ENCODE results near the gene AKR1B1.
"Not testable (repeated sequence)": the region's sequence is repeated elsewhere in the genome, so short reads cannot be mapped to it uniquely, and the experiment has no call there.

AKR1B1 gene

GRCh38 chr7:134458806-134459698, at the start of gene AKR1B1:
Gene AKR1B1, minus strand, starts transcription at chr7:134459100. Its CDS starts 38 bp downstream, at chr7:134459062.
- peak; percentile 88 for DNase-seq (ENCODE audit: low read depth)

- DNase-seq (ENCODE audit: low read depth): no peak
Observed at GRCh38 chr7:134505856-134506255, 47.0 kb upstream of the AKR1B1 start.

GRCh38 chr7:134504660-134505164, 45.8 kb upstream of the AKR1B1 start:
- DNase-seq (ENCODE audit: low read depth): no peak

GRCh38 chr7:134502463-134503371, 43.8 kb upstream of the AKR1B1 start:
- DNase-seq (ENCODE audit: low read depth): peak; percentile 40

GRCh38 chr7:134500982-134501381, 42.1 kb upstream of the AKR1B1 start:
- DNase-seq (ENCODE audit: low read depth): no peak

GRCh38 chr7:134500406-134500805, 41.5 kb upstream of the AKR1B1 start:
- no peak for DNase-seq (ENCODE audit: low read depth)

GRCh38 chr7:134495546-134495945, 36.6 kb upstream of the AKR1B1 start:
- DNase-seq (ENCODE audit: low read depth): no peak

GRCh38 chr7:134493091-134493490, 34.2 kb upstream of the AKR1B1 start:
- DNase-seq (ENCODE audit: low read depth): no peak

- not testable (repeated sequence) for DNase-seq (ENCODE audit: low read depth)
Observed at GRCh38 chr7:134487721-134488120, 28.8 kb upstream of the AKR1B1 start.

GRCh38 chr7:134485203-134485602, 26.3 kb upstream of the AKR1B1 start:
- DNase-seq (ENCODE audit: low read depth): no peak

GRCh38 chr7:134483296-134483695, 24.4 kb upstream of the AKR1B1 start:
- no peak for DNase-seq (ENCODE audit: low read depth)

GRCh38 chr7:134482858-134483257, 24.0 kb upstream of the AKR1B1 start:
- DNase-seq (ENCODE audit: low read depth): no peak

- no peak for DNase-seq (ENCODE audit: low read depth)
Observed at GRCh38 chr7:134481167-134481566, 22.3 kb upstream of the AKR1B1 start.

- no peak for DNase-seq (ENCODE audit: low read depth)
Observed at GRCh38 chr7:134480730-134481129, 21.8 kb upstream of the AKR1B1 start.

- DNase-seq (ENCODE audit: low read depth): no peak
Observed at GRCh38 chr7:134480202-134480601, 21.3 kb upstream of the AKR1B1 start.

GRCh38 chr7:134478707-134479106, 19.8 kb upstream of the AKR1B1 start:
- DNase-seq (ENCODE audit: low read depth): no peak

- DNase-seq (ENCODE audit: low read depth): no peak
Observed at GRCh38 chr7:134477954-134478353, 19.1 kb upstream of the AKR1B1 start.

- no peak for DNase-seq (ENCODE audit: low read depth)
Observed at GRCh38 chr7:134476044-134476443, 17.1 kb upstream of the AKR1B1 start.

GRCh38 chr7:134474828-134475227, 15.9 kb upstream of the AKR1B1 start:
- no peak for DNase-seq (ENCODE audit: low read depth)

GRCh38 chr7:134473861-134474291, 15.0 kb upstream of the AKR1B1 start:
- DNase-seq (ENCODE audit: low read depth): no peak

- DNase-seq (ENCODE audit: low read depth): no peak
Observed at GRCh38 chr7:134472572-134473244, 13.8 kb upstream of the AKR1B1 start.

GRCh38 chr7:134470864-134471263, 12.0 kb upstream of the AKR1B1 start:
- DNase-seq (ENCODE audit: low read depth): no peak
